Spleen (tissue), 11 donors: ENCODE data around the gene GDPD3. TPM values are rescaled to one million over a fixed set of nuclear protein-coding genes. Genes with fewer than 3 reads are reported as not detected.

ENCODE experiments used
- DNase-seq: peaks from one replicate; pipeline ENCODE4 v3.0.0-alpha.2; 2020
- H3K27ac ChIP-seq, 8 donors: fragments of 200-600 bp; sonication (generic) in 7 of 8; 1 replicate in 4 of 8; 2 replicates in 4 of 8; pipeline versions ENCODE4 v1.5.0 to v1.8.0; 2016 to 2021; ENCODE audit warnings: inconsistent platforms in 4 of 8, mild to moderate bottlenecking in 4 of 8, moderate library complexity in 1 of 8
- H3K27me3 ChIP-seq, 7 donors: fragments of 200-600 bp; sonication (generic) in 6 of 7; replicated peaks in 1 of 7; 1 replicate in 4 of 7; 2 replicates in 3 of 7; pipeline versions ENCODE4 v1.5.0 to v1.8.0; 2016 to 2021; ENCODE audit warnings: inconsistent platforms in 3 of 7, mild to moderate bottlenecking in 1 of 7
- H3K36me3 ChIP-seq, 6 donors: fragments of 200-600 bp; sonication (generic) in 5 of 6; 1 replicate in 4 of 6; 2 replicates in 2 of 6; pipeline versions ENCODE4 v1.5.0 to v1.8.0; 2016 to 2021; ENCODE audit warnings: inconsistent platforms in 2 of 6
- H3K4me1 ChIP-seq, 6 donors: fragments of 200-600 bp; sonication (generic) in 5 of 6; 1 replicate in 3 of 6; 2 replicates in 3 of 6; pipeline versions ENCODE4 v1.5.0 to v1.8.0; 2016 to 2021; ENCODE audit warnings: inconsistent platforms in 3 of 6
- H3K4me3 ChIP-seq, 8 donors: fragments of 200-600 bp; sonication (generic) in 7 of 8; 1 replicate in 4 of 8; 2 replicates in 4 of 8; pipeline versions ENCODE4 v1.5.0 to v1.8.0; 2016 to 2021; ENCODE audit warnings: inconsistent platforms in 4 of 8, mild to moderate bottlenecking in 4 of 8, moderate library complexity in 2 of 8
- H3K9me3 ChIP-seq, 8 donors: fragments of 200-600 bp; sonication (generic) in 7 of 8; 1 replicate in 4 of 8; 2 replicates in 4 of 8; pipeline versions ENCODE4 v1.5.0 to v1.8.0; 2016 to 2021; ENCODE audit warnings: inconsistent platforms in 4 of 8
- CTCF ChIP-seq, 11 experiments: fragments of 200-600 bp in 7 of 11; fragments of 450-650 bp in 4 of 11; sonication (generic) in 4 of 11; IDR thresholded peaks in 8 of 11; conservative IDR thresholded peaks in 3 of 11; 1 replicate in 7 of 11; 2 replicates in 4 of 11; pipeline versions ENCODE4 v1.4.0 to v1.8.0; 2016 to 2021; ENCODE audit warnings: antibody characterized with exemption in 11 of 11, inconsistent platforms in 4 of 11, mild to moderate bottlenecking in 1 of 11
- POLR2A ChIP-seq, 3 donors: fragments of 450-650 bp; IDR thresholded peaks; one replicate each; pipeline ENCODE4 v1.5.1; 2017; ENCODE audit warnings: antibody characterized with exemption in 3 of 3, mild to moderate bottlenecking in 1 of 3
- POLR2AphosphoS5 ChIP-seq, 3 donors: sonication (generic); formaldehyde crosslinking; IDR thresholded peaks; one replicate each; pipeline ENCODE4 v1.5.1; 2017; ENCODE audit warnings: antibody characterized with exemption in 3 of 3
- WGBS, 5 donors: extraction: QIAGEN DNeasy Blood & Tissue Kit in 3 of 5; methylation state at CpG; one replicate each; pipeline versions ENCODE4 v1.1.5 to v1.1.7; 2013 to 2018; 5-methylcytosine and 5-hydroxymethylcytosine counted together
- intact Hi-C: fragments of 100-400 bp; cut with DNase I; formaldehyde crosslinking; loops from one replicate; pipeline ENCODE4 v1.15.0; 2023; ENCODE audit warnings: low total_unique reads
- polyA plus RNA-seq, 3 donors: library from polyadenylated mRNA; stranded (reverse); fragments of 200-250 nt; gene quantifications; one replicate each; pipeline ENCODE4 v1.2.1, GENCODE V29; 2013
- total RNA-seq, 7 donors: library from RNA; depleted of rRNA in 3 of 7; stranded (reverse); fragments of >200 nt in 3 of 7; fragmentation: NEBNext Ultra II Directional in 4 of 7; extraction: Animal tissue kit (Norgen Biotek cat#: 25700) in 4 of 7; gene quantifications; one replicate each; pipeline versions ENCODE4 v1.1.0 to v1.2.1, GENCODE V29; 2016 to 2021
- donor health status: healthy with polysubstance abuse.
- donor health status: DM: no; HTN: no; CAD: no; lungs with moderate emphysema.
- donor health status: DM: no; HTN: no; CAD: no.
- donor health status: Bipolar disorder and iron deficiency.
- donor health status: healthy.
- donor health status: DM: no; HTN: no; CAD: no.
- donor health status: DM: yes; HTN: yes; CAD: no.

GDPD3 gene
- total and polyA plus RNA-seq, 10 donors = 4.3 to 18.0 (median 10.7) TPM

GRCh38 chr16:30083216-30084055 is 29.9 kb downstream of the GDPD3 start:
- TF ChIP-seq POLR2AphosphoS5 (IDR thresholded peaks at IDR 0.05) (peak in 2 of 3 donors; percentile 13 to 30), CTCF (IDR thresholded peaks at IDR 0.05 in 8 of 11, conservative IDR thresholded peaks at IDR 0.05 in 3 of 11) (no peak)
- peaks cover 6 to 86% (median 76%) of the 10 kb centered on the region in 6 donors for H3K36me3 ChIP-seq
- no peaks in the 10 kb centered on the region for H3K9me3 ChIP-seq
- no peak overlapping the region for H3K4me3 ChIP-seq
- no peaks in the 10 kb centered on the region for H3K27me3 ChIP-seq
- 90 to 95% (median 94%) methylated on average over 20 to 24 of the region's 24 CpGs for WGBS, 5 donors
- intact Hi-C loops = no loop called here
- no peak for DNase-seq
- H3K4me1 ChIP-seq = peaks cover 0 to 55% (median 20%) of the 10 kb centered on the region in 6 donors
- no peak overlapping the region for H3K27ac ChIP-seq

GRCh38 chr16:30082545-30083090 is 30.7 kb downstream of the GDPD3 start:
- no peak for DNase-seq

GRCh38 chr16:30079480-30079879 is 33.9 kb downstream of the GDPD3 start:
- peak overlapping the region in 2 of 8 donors; percentile 29 to 94 for H3K27ac ChIP-seq
- H3K36me3 ChIP-seq = peaks cover 6 to 74% (median 65%) of the 10 kb centered on the region in 6 donors
- 91 to 95% (median 93%) methylated on average over 7 of the region's 7 CpGs for WGBS, 5 donors
- DNase-seq = peak; percentile 28
- H3K9me3 ChIP-seq = no peaks in the 10 kb centered on the region
- peaks cover 24 to 54% (median 42%) of the 10 kb centered on the region in 6 donors for H3K4me1 ChIP-seq
- TF ChIP-seq POLR2A (IDR thresholded peaks at IDR 0.05) = no peak
- no peak for TF ChIP-seq POLR2AphosphoS5 (IDR thresholded peaks at IDR 0.05)
- no peak for TF ChIP-seq CTCF (IDR thresholded peaks at IDR 0.05 in 8 of 11, conservative IDR thresholded peaks at IDR 0.05 in 3 of 11)
- no peak overlapping the region for H3K4me3 ChIP-seq
- H3K27me3 ChIP-seq = no peaks in the 10 kb centered on the region
- intact Hi-C loops = no loop called here

More at GRCh38 chr16:30082545-30083090, 30.7 kb downstream of the GDPD3 start:
- Histone ChIP-seq H3K27me3 (no peaks in the 10 kb centered on the region), H3K27ac (no peak overlapping the region), H3K36me3 (peaks cover 6 to 94% (median 80%) of the 10 kb centered on the region in 6 donors), H3K4me1 (peaks cover 8 to 59% (median 28%) of the 10 kb centered on the region in 6 donors), H3K9me3 (no peaks in the 10 kb centered on the region), H3K4me3 (no peak overlapping the region)
- 87 to 92% (median 89%) methylated on average over 20 of the region's 20 CpGs for WGBS, 5 donors
- TF ChIP-seq POLR2AphosphoS5 (IDR thresholded peaks at IDR 0.05) (no peak), CTCF (IDR thresholded peaks at IDR 0.05 in 8 of 11, conservative IDR thresholded peaks at IDR 0.05 in 3 of 11) (no peak), POLR2A (IDR thresholded peaks at IDR 0.05) (no peak)
- intact Hi-C loops = no loop called here

- H3K4me3 ChIP-seq = no peak overlapping the region
- peak overlapping the region in 2 of 8 donors; percentile 94 to 97 for H3K27ac ChIP-seq
- 81 to 96% (median 83%) methylated on average over 7 of the region's 7 CpGs for WGBS, 5 donors
- H3K4me1 ChIP-seq = peaks cover 24 to 55% (median 42%) of the 10 kb centered on the region in 6 donors
- no peak for TF ChIP-seq POLR2A (IDR thresholded peaks at IDR 0.05)
- TF ChIP-seq POLR2AphosphoS5 (IDR thresholded peaks at IDR 0.05) = no peak
- no peaks in the 10 kb centered on the region for H3K27me3 ChIP-seq
- H3K36me3 ChIP-seq = peaks cover 4 to 68% (median 58%) of the 10 kb centered on the region in 6 donors
- H3K9me3 ChIP-seq = no peaks in the 10 kb centered on the region
- peak; percentile 67 for DNase-seq
- intact Hi-C loops = no loop called here
Observed at GRCh38 chr16:30078744-30079143, 34.6 kb downstream of the GDPD3 start.
